GM18526 (cell line): ENCODE measurements around the gene GSTT4.
"Not testable (repeated sequence)": the region's sequence is repeated elsewhere in the genome, so short reads cannot be mapped to it uniquely, and the experiment has no call there.

Experiments
- POLR2A ChIP-seq: IDR thresholded peaks from 3 replicates; pipeline ENCODE4 v1.6.1; 2011; ENCODE audit not compliant: insufficient read length; ENCODE audit errors: extremely low read depth

Gene GSTT4

GRCh38 chr22:23961084-23961771 lies 44.0 kb downstream of the GSTT4 start, which contains the start of gene GSTT2B:
Gene GSTT2B (minus strand): TSS chr22:23961195. CDS start chr22:23961131, 64 bp downstream.
- not testable (repeated sequence) for TF ChIP-seq POLR2A
